CD1c-positive myeloid dendritic cell (primary cell): Measurements from ENCODE around the gene KRT14.
A peak's percentile ranks its signal among the peaks of the same experiment; 100 is the strongest.
"Not testable (repeated sequence)": the region's sequence is repeated elsewhere in the genome, so short reads cannot be mapped to it uniquely, and the experiment has no call there.

Source experiments
- DNase-seq: peaks from one replicate; pipeline ENCODE4 v3.0.0-alpha.2; 2016; ENCODE audit errors: extremely low spot score

KRT14 gene

DNA sequence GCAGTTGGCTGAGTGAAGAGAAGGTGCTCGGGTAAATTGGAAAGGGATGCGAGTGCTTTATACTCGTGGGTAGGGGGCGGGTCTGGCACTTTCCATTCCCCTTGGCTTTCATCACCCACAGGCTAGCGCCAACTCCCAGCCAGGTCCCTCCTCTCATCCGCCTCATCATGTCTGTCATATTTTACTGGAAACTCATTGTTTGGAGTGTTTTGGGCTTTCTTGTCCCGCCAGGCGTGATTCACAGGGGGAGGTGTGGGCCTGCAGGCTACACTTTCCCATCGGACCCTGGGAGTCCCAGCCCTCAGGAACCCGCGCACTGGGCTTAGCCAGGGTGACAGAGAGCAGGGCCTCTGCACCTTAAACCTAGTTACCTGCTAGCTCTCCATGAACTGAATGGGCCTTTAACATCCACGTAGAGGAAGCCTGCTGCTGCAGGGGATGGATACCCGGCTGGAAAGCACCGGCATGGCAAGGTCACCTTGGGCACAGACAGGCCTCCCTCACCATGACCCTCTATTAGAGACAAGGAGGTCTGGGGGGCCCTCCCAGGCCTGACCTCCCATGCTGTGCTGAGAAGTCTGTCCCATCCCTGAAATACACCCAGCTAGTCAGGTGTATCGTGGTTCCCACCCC is at the start of gene KRT14:
KRT14 (minus strand) TSS at position 33 of the 633 bp plus-strand sequence. CDS start 61 bp downstream, outside the sequence.
- DNase-seq: no peak

GRCh38 chr17:41635121-41636097 is 48.7 kb upstream of the KRT14 start:
- DNase-seq: no peak

DNA sequence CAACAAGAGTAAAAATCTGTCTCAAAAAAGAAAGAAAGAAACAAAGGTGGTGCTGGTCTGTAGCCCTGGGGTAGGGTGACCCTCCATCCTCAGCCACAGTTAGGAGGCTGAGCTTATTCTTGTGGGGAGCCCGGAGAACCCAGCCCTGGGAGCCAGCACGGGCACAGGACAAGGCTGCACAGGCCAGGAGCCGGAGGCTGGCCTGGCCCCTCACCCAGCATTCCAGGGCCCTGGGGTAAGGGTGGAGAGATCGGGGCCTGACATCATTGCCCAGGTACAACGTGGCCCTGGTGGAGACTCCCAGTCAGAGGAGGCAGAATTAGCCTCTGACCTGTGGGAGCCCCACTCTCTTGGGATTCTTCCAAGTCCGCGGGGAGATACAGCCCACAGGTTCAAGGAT is 47.9 kb upstream of the KRT14 start:
- no peak for DNase-seq

- no peak for DNase-seq
Observed at GRCh38 chr17:41633556-41634199, 47.0 kb upstream of the KRT14 start.

GRCh38 chr17:41632482-41633105 is 45.9 kb upstream of the KRT14 start:
- DNase-seq: no peak

GRCh38 chr17:41631898-41632285 is 45.2 kb upstream of the KRT14 start:
- DNase-seq: no peak

GRCh38 chr17:41631025-41631897 is 44.6 kb upstream of the KRT14 start:
- no peak for DNase-seq

GRCh38 chr17:41629826-41630670 is 43.4 kb upstream of the KRT14 start:
- DNase-seq: peak; percentile 43

DNA sequence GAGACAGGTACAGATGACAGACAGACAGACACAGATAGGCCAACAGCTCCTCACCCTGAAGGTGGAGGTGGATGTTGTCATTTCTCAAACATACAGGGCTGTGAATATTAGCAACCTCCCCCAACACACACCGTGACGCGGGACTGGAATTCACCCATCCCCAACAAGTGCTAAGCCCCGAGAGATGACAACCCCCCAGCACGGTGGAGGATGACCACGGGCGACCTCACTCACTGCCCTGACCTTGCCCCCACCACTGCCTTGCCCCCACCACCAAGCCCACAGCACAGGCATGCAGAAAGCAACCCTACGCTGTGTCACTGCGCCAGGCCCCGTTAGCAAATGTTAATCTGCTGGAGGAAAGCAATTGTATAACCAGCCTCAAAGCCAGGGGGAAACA is 42.6 kb upstream of the KRT14 start:
- DNase-seq: no peak

DNA sequence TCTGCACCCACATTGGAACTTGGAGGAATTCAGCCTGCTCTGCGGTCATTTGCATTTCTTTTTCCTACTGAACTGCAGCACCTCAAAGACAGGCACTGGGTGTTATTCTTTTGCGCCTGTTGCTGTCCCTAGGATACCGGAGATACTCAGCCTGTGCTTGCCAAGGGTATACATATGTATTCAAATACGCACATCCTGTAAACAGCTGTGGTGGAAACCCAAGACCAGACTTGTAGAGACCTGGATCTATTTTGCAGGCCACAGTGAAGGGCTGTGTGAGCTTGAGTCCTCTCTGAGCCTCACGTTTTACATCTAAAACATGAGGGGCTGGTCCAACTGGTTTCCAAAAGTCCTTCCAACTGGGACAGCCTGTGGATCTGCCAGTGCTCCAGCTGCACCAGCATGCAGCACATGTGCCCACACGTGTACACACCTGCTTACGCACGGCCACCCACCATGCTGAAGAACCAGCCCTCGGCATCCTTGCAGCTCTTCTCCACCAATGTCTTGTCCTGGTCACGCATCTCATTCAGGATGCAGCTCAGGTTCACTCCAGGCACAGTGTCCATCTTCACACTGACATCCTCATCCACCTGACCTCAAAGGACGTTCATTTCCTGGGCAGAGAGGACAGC is 42.0 kb upstream of the KRT14 start:
- DNase-seq: not testable (repeated sequence)

- not testable (repeated sequence) for DNase-seq
Observed at GRCh38 chr17:41628073-41628370, 41.3 kb upstream of the KRT14 start.

- DNase-seq: no peak
Observed at GRCh38 chr17:41627316-41628072, 40.8 kb upstream of the KRT14 start.

DNA sequence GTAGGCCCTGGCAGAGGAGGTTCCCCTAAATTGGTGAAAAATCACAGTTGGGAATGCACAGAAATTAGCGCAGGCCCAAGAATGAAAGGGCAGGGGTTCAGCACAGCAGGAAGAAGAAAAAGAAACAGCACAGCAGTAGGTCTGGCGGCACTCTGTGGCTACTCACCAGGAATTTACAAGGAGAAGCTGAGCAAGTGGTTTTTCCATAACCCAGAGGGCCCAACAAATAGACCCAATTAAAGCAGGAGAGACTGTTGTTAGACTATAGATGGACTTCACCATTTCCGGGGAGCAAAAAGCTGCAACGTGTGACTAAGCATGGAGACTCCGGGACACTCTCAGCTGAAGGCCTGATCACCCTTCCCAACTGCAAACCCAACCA is 40.2 kb upstream of the KRT14 start:
- not testable (repeated sequence) for DNase-seq

DNA sequence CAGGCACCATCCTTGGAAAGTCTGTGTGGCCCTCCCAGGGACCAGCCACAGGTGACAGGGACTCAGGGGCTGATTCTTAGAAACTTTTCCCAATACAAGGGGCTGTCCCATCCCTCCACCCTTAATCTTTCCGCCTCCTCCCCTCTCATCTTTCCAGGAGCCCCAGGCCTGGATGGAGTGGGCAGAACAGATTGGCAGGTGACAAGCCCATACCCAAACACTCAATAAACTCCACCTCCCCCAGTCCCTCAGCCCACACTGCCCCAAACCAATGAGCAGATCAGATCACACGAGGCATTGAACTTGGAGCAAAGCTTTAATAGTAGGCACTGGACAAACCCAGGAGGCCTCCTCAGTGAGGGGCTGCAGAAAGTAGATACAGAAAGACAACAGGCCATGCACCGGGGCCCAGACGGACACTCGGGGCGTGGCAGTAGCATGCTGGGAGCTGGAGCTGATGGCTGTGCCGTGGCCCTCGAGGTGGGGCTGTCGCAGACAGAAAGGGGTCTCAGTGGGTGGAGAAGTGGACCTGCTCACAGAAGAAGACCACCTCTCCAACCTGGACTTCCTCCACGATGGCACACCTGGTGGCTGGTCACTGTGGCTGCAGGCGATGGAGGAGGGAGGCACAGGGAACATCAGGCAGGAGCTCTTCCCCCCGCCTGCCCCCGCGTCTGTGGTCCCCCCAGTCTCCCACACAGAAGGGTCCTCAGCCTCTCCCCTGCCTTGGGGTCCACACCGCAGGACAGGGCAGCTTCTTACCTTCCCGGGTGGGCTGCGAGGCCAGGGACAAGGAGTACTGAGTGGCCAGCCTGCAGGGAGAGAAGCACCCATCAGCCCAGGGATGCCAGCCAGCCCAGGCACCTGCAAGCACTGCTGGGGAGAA is 39.6 kb upstream of the KRT14 start:
- not testable (repeated sequence) for DNase-seq

DNA sequence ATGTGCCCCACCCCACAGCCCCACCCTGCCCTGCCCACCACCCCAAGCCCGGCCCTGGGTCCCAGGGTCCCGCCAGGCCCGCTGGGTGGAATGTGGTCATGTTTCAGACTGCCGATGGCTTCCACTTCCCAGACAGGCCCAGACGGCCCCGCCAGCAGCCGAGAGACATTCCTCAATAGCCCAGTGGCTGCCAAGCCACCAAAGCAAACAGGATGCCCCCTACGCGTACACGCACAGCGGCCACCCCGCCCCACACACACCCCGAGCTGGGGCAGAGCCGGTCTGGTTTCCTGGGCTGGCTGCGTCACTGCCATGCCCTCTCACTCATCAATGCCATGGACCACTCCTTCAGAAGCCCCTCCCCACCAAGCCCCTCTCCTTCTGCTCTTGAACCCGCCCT is 38.9 kb upstream of the KRT14 start:
- DNase-seq: no peak

DNA sequence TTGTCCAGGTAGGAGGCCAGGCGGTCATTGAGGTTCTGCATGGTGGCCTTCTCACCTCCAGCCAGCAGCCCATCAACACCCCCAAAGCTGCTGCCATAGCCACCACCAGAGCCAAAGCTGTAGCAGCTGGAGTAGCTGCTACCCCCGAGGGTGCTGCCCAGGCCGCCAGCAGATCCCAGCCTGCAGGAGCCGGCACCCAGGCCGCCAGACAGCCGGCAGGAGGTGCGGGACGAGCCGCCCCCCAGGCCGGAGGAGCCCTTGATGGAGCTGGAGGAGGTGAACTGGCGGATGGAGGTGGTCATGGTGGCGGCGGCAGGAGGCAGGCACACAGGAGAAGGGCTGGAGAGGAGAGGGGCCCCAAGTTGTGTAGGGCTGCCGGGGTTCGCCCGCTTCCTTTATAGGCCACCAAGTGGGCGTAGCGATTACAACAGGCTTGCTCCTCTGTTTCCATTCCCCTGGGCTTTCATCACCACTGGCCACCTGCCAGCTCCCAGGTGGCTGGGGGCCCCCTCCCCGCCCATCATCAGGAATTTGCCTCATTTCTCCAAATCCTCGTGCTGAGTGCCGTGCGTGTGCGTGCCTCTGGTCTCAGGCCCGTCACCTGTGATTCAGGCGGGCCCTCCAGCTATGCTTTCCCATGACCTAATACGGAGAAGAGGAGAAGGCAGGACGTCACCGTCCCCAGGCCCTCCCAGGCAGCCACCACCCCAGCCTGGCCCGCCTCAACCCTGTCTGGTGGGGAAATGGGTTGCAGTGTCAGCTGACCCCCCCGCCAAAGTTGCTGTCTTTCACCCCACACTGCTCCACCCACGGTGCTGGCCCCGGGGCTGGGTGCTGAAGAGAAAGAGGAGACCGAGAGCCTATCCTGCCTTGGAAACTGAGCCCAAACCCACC is 37.8 kb upstream of the KRT14 start, which contains the start of gene KRT17:
KRT17 (minus strand) TSS at position 368 of the 894 bp plus-strand sequence; CDS start at position 302, 66 bp downstream.
- peak; percentile 61 for DNase-seq
